ENCODE results near the gene ZFP90. TPM values are rescaled to one million over a fixed set of nuclear protein-coding genes. Genes with fewer than 3 reads are reported as not detected.
A peak's percentile ranks its signal among the peaks of the same experiment; 100 is the strongest.

Gene ZFP90
- total and polyA plus RNA-seq, 9 of the 15 experiments (the other 6 are each of a cell fraction or from before 2014, with no cell fraction given): 0.66 to 2.9 (median 2.3) TPM

DNA sequence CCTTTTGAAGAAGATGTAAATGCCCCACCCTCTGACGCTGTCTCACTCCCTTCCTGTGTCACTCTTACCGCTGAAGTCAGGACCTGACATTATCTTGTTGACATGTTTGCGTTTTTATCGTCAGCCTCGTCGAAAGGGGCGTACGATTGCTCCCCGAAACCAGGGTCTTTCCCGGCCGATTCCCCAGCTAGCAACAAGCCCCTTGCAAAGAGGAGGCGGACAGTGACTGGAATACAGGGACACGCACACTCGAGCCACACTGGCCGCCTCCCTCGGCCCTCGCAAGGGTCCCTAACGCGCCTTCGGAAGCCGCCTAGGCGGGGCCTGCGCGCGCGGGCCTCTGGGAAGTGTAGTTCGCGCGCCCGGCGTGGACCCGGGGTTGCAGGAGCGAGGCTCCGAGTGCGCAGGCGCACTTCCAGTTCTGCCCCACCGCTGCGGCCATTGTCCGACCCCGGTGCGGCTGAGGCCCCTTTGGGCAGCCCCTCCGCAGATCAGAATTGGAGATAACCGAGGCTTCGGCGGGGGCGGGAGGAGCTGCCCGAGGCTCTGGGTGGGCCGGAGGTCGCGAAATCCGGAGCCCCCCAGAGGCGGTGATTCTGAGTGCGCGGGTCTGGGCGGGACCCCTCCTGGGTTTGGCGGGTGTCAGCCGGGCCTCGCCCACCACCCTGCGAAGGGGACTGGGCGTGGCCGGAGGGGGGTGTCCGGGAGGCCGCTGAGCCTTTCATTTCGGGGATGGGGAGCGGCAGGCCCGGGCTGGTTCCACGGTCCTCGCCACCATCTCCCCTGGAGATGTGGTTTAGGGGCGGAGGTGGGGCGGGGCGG lies at the start of gene ZFP90 (continued):
- no peak for TF ChIP-seq SMC3 (conservative IDR thresholded peaks at IDR 0.05; ENCODE audit: insufficient read depth, low read depth, low read length)
- peak; percentile 86 to 93 for TF ChIP-seq FOXK2 (conservative IDR thresholded peaks at IDR 0.05 in 1 of 2, IDR thresholded peaks at IDR 0.05 in 1 of 2; ENCODE audit: low read depth in 2 of 2)
- no peak for TF ChIP-seq SNRNP70 (optimal IDR thresholded peaks at IDR 0.05; ENCODE audit: low read depth, low read length)
- no peak for TF ChIP-seq STAT5B (CRISPR knock-in tag; IDR thresholded peaks at IDR 0.05)
- TF ChIP-seq ZNF3 (CRISPR knock-in tag; IDR thresholded peaks at IDR 0.05): no peak
- TF ChIP-seq ZNF75A (CRISPR knock-in tag; IDR thresholded peaks at IDR 0.05): no peak
- TF ChIP-seq U2AF2 (optimal IDR thresholded peaks at IDR 0.05; ENCODE audit: low read depth, low read length): no peak
- TF ChIP-seq L3MBTL2 (IDR thresholded peaks at IDR 0.05): peak; percentile 67
- TF ChIP-seq FOXM1 (IDR thresholded peaks at IDR 0.05; ENCODE audit: low read depth): no peak
- no peak for TF ChIP-seq FOXM1 (CRISPR knock-in tag; IDR thresholded peaks at IDR 0.05; ENCODE audit: low read depth)
- no peak for TF ChIP-seq SMAD3 (CRISPR knock-in tag; conservative IDR thresholded peaks at IDR 0.05)
- no peak for TF ChIP-seq ZNF445 (CRISPR knock-in tag; IDR thresholded peaks at IDR 0.05; ENCODE audit: low read depth)
- no peak for TF ChIP-seq PRMT5 (CRISPR knock-in tag; IDR thresholded peaks at IDR 0.05)
- TF ChIP-seq, protein P1, sequence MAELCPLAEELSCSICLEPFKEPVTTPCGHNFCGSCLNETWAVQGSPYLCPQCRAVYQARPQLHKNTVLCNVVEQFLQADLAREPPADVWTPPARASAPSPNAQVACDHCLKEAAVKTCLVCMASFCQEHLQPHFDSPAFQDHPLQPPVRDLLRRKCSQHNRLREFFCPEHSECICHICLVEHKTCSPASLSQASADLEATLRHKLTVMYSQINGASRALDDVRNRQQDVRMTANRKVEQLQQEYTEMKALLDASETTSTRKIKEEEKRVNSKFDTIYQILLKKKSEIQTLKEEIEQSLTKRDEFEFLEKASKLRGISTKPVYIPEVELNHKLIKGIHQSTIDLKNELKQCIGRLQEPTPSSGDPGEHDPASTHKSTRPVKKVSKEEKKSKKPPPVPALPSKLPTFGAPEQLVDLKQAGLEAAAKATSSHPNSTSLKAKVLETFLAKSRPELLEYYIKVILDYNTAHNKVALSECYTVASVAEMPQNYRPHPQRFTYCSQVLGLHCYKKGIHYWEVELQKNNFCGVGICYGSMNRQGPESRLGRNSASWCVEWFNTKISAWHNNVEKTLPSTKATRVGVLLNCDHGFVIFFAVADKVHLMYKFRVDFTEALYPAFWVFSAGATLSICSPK (IDR thresholded peaks at IDR 0.05; ENCODE audit: borderline replicate concordance): no peak
- no peak for TF ChIP-seq MYNN (IDR thresholded peaks at IDR 0.05)
- no peak for TF ChIP-seq MYNN (CRISPR knock-in tag; IDR thresholded peaks at IDR 0.05)
- TF ChIP-seq PHTF2 (CRISPR knock-in tag; IDR thresholded peaks at IDR 0.05): no peak
- TF ChIP-seq SP2 (IDR thresholded peaks at IDR 0.05; ENCODE audit: extremely low read depth, low read depth, low read length, poor library complexity, severe bottlenecking): no peak
- TF ChIP-seq, protein P2, sequence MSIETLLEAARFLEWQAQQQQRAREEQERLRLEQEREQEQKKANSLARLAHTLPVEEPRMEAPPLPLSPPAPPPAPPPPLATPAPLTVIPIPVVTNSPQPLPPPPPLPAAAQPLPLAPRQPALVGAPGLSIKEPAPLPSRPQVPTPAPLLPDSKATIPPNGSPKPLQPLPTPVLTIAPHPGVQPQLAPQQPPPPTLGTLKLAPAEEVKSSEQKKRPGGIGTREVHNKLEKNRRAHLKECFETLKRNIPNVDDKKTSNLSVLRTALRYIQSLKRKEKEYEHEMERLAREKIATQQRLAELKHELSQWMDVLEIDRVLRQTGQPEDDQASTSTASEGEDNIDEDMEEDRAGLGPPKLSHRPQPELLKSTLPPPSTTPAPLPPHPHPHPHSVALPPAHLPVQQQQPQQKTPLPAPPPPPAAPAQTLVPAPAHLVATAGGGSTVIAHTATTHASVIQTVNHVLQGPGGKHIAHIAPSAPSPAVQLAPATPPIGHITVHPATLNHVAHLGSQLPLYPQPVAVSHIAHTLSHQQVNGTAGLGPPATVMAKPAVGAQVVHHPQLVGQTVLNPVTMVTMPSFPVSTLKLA (conservative IDR thresholded peaks at IDR 0.05): peak in 1 of 2 experiments; percentile 68; a peak in 1 of 4 replicates
- peak; percentile 34; the same call in 1 of the 2 replicates for TF ChIP-seq ZFX (CRISPR knock-in tag; IDR thresholded peaks at IDR 0.05)
- no peak for TF ChIP-seq FOXJ3 (CRISPR knock-in tag; IDR thresholded peaks at IDR 0.05)
- TF ChIP-seq, protein P3, sequence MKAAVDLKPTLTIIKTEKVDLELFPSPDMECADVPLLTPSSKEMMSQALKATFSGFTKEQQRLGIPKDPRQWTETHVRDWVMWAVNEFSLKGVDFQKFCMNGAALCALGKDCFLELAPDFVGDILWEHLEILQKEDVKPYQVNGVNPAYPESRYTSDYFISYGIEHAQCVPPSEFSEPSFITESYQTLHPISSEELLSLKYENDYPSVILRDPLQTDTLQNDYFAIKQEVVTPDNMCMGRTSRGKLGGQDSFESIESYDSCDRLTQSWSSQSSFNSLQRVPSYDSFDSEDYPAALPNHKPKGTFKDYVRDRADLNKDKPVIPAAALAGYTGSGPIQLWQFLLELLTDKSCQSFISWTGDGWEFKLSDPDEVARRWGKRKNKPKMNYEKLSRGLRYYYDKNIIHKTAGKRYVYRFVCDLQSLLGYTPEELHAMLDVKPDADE (conservative IDR thresholded peaks at IDR 0.05; ENCODE audit: control insufficient read depth, low read depth, low read length): peak; percentile 75; the same call in 1 of the 2 replicates
- TF ChIP-seq, protein P4, sequence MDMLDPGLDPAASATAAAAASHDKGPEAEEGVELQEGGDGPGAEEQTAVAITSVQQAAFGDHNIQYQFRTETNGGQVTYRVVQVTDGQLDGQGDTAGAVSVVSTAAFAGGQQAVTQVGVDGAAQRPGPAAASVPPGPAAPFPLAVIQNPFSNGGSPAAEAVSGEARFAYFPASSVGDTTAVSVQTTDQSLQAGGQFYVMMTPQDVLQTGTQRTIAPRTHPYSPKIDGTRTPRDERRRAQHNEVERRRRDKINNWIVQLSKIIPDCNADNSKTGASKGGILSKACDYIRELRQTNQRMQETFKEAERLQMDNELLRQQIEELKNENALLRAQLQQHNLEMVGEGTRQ (CRISPR knock-in tag; IDR thresholded peaks at IDR 0.05): no peak
- peak; percentile 61; the same call in 1 of the 2 replicates for TF ChIP-seq CTBP1 (IDR thresholded peaks at IDR 0.05; ENCODE audit: borderline replicate concordance)

Data from K562 (cell line).